ENCODE measurements around the gene RTL10.

The RTL10 gene

DNA sequence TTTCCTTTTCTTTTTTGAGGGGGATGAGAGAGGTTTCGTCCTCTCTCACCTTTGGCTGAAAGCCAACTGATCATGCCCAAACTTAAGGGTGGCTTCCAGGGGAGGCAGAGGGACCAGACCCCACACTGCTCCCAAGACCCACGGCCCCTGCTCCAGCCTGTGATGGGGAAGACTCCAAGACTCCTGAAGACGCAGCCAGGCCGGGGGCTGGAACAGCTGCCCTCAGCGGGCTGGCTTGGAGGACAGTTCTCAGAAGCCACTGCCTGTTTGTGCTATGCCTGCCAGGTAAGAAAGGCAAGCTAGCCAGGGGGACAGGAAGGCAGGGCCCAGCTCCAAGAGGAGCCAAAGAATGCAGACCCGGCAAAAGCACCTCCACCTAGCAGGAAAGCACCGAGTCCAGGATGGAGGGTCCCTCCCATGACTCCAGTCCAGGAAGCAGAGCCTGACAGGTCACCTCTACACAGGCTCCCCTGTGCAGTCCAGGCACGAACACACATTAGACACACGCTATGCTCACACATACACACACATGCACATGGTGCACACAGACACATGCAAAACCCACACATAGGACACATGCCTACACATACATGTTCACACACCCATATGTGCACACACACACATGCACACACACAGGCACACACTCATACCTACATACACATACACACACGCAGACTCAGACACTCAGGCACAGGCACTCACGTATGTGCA is 31.3 kb downstream of the RTL10 start:
- DNase-seq (ENCODE audit: low spot score), result no peak

GRCh38 chr22:19822301-19823117 is 32.2 kb downstream of the RTL10 start:
- no peak for DNase-seq (ENCODE audit: low spot score)

DNA sequence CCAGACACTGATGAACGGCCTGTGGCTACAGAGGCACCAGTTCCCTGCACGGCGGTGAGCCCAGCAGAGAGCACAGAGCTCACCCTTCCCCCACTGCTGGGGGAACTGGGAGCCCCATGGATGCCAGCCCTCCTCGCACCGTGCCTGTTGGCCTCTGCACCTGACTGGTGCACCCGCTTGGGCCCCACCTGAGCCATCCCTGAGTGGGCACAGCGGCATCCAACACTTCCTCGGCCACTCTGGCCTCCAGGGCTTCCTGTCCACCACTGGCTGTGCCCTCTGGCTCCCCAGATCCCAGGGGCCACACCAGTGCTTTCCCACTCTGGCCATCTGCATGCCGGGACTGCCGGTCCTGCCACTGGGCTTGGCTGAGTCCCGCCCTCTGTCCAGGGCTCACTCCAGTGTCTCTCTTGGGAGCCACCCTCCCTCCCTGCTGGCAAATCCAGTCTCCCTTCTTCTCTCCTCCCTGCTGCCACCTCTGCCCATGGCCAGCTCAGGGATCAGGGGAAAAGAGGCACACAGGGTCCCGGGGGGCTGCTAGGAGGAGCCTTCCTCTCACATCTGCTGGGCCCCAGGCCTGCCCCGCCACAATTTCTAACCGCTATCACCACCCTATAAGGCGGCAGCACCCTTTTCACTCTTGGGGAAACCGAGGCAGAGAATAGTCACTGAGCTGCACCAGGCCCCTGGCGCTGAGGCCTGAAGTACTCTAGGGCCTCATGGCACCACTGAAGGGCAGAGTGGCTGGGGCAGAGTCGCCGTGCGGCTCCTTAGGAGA is 33.0 kb downstream of the RTL10 start:
- DNase-seq (ENCODE audit: low spot score), result no peak

GRCh38 chr22:19820880-19821522 is 33.7 kb downstream of the RTL10 start:
- DNase-seq (ENCODE audit: low spot score), result no peak

GRCh38 chr22:19819911-19820879 is 34.5 kb downstream of the RTL10 start:
- DNase-seq (ENCODE audit: low spot score), result no peak

DNA sequence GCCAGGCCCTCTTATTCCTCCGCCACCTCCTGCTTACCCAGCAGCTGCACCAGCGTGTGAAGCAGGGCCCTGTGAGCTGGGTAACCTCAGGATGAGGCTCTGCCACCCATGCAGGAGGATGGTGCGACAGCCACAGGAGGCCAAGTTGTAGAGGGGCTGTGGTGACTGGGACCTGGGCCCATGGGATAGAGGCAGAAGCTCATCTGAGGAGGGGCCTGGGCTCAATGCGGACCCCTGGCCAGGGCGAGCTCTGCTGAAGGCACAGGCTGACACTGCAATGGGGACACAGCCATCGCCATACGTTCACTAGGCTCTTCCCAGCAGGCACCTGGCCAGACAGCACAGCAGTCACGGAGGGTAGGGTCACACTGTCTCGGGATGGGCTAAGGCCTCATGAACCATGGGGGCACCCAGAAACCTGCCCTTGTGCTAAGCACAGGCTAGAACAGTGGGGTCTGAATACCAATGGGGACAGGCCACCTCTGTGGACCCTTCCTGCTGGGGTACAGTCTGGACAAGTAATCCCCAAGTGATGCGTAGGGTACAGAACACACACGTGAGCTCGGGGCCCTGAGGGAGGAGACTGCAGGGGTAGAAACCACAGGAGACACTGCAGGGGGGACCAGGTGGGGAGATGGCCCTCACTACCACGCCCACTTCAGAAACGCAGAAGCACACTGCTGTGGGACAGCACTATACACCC is 35.3 kb downstream of the RTL10 start:
- no peak for DNase-seq (ENCODE audit: low spot score)

GRCh38 chr22:19818324-19819207 is 36.1 kb downstream of the RTL10 start:
- DNase-seq (ENCODE audit: low spot score), result no peak

DNA sequence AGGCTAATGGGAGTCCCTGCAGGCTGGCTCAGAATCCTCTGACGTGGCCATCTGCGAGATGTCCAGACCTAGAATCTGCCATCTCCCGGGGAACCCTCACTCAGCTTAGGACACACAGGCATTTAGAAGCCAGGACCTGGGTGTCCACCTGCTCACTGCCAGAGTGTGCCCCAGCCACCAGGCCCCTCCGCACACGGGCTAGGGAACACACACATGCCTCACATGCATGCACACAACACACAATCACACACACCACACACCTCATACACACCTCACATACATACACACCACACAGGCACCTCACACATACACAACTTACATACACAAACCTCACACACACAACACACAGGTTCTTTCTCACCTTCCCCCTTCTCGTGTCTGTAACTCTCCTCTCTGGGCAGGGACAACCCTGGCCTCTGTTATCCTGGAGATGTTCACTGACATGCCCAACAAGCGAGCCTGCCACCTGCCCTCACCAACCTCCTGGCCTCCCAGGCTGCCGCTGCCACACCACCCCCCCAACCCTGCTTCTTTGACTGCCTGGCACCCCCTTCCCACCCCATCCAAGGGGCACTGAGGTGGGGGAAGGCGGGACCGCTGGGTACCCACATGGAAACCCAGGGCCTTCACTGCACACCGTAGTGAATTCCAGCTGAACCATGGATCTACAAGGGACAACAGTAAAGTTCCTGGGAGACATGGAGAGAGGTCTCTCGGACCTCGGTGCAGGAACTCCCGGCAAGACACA is 38.1 kb downstream of the RTL10 start:
- DNase-seq (ENCODE audit: low spot score), result no peak

DNA sequence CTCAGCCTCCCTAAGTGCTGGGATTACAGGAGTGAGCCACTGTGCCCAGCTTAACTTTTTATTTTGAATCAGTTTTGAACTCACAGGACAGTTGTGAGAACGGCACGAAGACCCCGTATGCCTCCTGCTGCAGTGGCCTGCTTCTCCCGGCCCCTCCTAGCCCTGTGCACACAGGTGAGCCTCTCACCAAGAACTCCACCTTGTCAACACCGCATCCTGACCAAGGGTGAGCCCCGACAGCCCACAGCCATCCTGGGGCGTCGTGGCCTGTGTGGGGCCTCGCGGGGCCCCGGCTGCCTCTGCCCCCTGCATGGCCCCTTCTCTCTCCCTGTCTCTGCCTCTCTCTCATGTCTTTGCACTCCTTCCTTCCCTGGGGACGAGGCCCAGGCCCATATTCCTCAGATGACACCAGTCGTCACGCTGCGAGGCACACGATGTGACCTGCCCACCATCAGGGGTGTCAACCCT is 38.8 kb downstream of the RTL10 start:
- DNase-seq (ENCODE audit: low spot score), result no peak

DNA sequence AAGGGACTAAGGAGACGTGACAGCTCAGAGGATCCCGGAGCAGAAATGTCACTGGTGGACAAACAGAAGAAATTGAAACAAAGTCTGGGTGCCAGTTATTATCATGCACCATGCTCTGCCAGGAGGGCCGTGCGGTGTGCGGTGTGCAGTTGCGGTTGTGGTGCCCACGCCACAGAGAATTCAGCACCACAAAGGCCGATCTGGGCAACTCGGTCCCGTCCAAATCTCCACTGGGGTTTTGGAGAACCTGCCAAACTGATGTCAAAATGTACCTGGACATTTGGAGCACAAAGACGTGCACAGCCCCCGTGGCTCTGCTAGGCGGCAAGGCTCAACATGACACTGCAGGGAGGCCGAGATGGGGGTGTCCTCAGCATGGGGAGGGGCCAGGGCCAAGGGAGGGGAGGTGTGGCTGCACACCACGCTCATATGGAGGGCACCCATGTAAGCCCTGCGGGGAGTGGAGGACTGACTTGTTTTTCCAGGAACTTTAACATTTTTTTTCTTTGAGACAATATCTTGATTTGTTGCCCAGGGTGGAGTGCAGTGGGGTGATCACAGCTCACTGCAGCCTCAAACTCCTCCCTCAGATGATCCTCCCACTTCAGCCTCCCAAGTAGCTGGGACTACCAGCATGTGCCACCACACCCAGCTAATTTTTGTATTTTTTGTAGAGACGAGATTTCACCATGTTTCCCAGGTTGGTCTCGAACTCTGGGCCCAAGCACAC is 39.4 kb downstream of the RTL10 start:
- no peak for DNase-seq (ENCODE audit: low spot score)

DNA sequence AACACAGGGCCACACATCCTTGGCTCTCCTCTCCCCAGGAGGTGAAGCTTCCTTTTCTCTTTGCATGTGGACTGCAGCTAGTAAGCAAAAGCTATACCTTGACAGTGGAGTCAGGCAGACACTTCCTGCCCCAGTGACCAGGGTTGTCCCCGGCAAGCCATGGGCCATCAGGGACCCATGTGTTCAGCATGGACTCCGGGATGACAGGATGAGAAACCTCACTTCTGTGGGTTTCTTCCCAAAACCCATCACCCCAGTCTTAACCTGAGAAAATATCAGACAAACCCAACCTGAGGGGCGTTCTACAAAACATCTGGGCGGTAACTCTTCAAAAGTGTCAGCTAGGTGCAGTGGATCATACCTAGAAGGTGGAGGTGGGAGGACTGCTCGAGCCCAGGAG is 40.2 kb downstream of the RTL10 start:
- DNase-seq (ENCODE audit: low spot score), result no peak

DNA sequence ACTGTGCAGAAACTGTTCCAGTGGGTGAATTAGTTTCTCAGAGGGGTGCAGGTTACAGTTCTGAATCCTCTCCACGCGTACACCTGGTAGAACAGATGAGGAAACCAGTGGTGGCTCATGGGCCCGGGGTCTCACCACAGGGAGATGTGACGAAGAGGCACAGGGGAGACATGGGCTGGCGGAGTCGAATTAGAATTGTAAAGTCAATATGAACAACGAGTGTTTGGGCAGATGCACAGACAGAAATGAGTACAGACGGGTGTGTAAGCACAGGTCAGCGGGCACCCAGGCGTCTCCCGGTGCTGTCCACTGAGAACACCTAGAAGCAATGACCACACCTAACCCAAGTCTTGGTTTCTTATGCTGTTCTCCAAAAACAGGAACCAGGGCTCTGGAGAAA is 41.8 kb downstream of the RTL10 start:
- no peak for DNase-seq (ENCODE audit: low spot score)

GRCh38 chr22:19811811-19812771 is 42.6 kb downstream of the RTL10 start:
- DNase-seq (ENCODE audit: low spot score), result no peak

GRCh38 chr22:19811211-19811621 is 43.5 kb downstream of the RTL10 start:
- no peak for DNase-seq (ENCODE audit: low spot score)

- DNase-seq (ENCODE audit: low spot score), result no peak
These were observed 44.1 kb downstream of the RTL10 start for GRCh38 chr22:19810381-19811201.

DNA sequence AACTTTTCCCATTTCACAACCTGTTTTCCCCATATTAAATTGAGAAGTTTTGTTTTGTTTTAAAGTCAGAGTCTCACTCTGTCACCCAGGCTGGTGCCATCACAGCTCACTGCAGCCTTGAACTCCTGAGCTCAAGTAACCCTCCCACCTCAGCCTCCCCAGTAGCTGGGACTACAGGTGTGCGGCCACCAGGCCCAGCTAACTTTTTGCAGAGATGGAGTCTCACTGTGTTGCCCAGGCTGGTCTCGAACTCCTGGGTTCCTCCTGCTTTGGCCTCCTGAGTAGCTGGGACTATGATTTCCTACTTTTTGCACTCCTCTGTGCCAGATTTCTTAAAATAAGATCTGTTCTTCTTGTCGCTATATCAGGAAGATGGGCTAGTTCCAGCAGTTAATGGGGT is 44.9 kb downstream of the RTL10 start:
- DNase-seq (ENCODE audit: low spot score), result no peak

Measured in COLO829 (cell line).